ENCODE data around the gene SFXN5.
"Not testable (repeated sequence)": the region's sequence is repeated elsewhere in the genome, so short reads cannot be mapped to it uniquely, and the experiment has no call there.

Gene SFXN5

DNA sequence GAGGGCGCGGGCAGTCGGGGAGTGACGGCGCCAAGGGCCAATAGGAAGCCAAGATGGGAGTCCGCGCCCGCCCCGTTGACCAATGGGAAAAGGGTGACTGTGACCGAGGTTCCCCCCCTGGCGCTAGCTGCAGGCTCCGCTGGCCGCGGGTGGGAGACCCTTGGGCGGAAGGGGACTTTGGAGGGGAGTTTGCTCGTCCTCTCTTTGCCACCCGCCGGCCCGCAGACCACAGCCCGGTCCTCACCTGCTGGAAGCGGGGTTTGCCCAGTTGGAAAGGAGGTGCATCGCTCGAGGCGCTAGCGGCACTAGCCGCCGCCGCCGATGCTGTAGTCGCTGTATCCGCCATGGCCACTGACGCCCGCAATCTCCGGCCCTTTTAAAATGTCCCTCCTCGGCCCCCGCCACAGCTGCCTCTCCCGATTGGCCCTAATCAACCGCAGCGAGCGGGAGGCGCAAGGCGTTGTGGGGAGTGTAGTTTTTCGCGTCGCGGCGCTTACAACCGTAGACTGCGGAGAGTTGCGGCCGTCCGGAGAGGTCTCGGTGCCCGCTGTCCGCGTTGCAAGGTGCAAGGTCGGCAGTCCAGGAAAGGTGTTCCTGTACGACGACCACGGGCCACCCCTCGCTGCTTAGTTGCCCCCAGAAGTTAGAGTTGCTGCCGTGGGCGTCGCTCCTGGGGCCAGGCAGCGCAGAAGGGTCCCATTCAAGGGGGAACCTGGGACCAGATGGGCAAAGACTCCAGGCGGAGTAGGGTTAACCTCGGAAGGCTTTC is at the start of gene SFXN5:
TSS of gene SFXN5 (minus strand) at position 353 of the 769 bp plus-strand sequence. CDS start at position 346, 7 bp downstream.
- peak; percentile 87 for DNase-seq (ENCODE audit: low read depth)

- not testable (repeated sequence) for DNase-seq (ENCODE audit: low read depth)
Observed at GRCh38 chr2:73119611-73120239, 48.2 kb upstream of the SFXN5 start.

DNA sequence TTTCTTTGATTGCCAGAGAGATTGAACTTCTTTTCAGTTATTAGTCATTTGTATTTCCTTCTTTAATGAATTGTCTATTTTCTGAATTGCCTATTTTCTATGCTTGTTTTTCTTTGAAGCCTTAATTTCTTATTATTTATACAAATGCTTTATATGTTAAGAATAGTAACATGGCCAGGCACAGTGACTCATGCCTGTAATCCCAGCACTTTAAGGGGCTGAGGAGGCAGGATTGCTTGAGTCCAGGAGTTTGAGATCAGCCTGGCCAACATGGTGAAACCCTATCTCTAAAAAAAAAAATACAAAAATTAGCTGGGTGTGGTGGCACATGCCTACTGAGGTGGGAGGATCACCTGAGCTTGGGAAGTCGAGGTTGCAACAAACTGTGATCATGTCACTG is 45.9 kb upstream of the SFXN5 start:
- no peak for DNase-seq (ENCODE audit: low read depth)

- no peak for DNase-seq (ENCODE audit: low read depth)
Observed at GRCh38 chr2:73116182-73116960, 44.9 kb upstream of the SFXN5 start.

DNA sequence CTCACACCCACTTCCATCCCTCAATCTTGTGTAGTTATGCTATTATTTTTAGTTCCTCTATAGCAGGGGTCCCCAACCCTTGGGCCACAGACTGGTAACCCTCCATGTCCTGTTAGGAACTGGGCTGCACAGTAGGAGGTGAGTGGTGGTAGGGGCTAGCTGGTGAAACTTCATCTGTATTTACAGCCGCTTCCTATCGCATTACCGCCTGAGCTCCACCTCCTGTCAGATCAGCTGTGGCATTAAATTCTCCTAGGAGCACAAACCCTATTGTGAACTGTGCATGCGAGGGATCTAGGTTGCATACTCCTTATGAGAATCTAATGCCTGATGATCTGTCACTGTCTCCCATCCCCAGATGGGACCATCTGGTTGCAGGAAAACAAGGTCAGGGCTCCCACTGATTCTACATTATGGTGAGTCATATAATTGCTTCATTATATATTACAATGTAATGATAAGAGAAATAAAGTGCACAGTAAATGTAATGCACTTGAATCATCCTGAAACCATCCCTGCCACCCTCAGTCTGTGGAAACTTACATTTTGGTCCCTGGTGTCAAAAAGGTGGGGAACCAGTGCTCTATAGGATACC is 42.9 kb upstream of the SFXN5 start:
- no peak for DNase-seq (ENCODE audit: low read depth)

GRCh38 chr2:73112913-73113854 is 41.7 kb upstream of the SFXN5 start, which contains the start of gene RAB11FIP5:
TSS of gene RAB11FIP5 (minus strand) at chr2:73112948. CDS start at chr2:73112777, 171 bp downstream.
- peak; percentile 73 for DNase-seq (ENCODE audit: low read depth)

GRCh38 chr2:73112026-73112912 is 40.8 kb upstream of the SFXN5 start:
- DNase-seq (ENCODE audit: low read depth), result no peak

- DNase-seq (ENCODE audit: low read depth), result no peak
Observed at GRCh38 chr2:73111073-73112025, 39.8 kb upstream of the SFXN5 start.

- no peak for DNase-seq (ENCODE audit: low read depth)
Observed at GRCh38 chr2:73110168-73111072, 38.9 kb upstream of the SFXN5 start.

DNA sequence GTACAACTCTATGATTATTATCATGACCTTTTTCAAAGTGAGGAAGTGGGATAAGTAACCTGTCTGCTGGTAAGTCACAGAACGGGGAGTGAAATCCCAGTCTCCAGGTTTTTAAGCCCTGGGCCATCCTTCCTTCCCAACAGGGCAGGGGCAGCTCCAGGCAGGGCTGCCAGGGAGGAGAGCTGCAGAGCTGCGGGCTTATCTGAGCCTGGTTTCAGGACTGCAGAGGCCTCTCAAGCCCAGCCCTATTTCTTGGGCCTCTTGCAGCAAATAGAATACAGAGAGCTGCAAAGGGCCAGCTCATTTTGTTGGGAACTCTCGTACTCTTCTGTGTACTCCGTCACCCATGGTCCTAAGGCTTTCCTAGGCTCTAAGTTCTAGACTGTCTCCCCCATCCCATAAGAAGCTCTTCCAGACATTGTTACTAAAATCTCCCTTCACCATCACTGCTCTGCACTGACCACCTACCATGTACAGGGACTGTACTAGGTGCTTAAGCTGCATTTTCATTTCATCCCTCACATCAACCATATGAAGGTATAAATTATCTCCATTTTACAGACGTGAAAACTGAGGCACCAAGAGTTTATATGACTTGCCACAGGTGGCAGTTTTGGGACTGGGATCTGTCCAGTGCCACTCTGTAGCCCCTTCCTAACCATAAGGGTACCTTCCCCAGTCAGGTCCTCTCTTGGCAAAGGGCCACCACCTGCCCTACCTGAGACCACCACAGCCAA is 38.1 kb upstream of the SFXN5 start:
- DNase-seq (ENCODE audit: low read depth), result no peak

- no peak for DNase-seq (ENCODE audit: low read depth)
Observed at GRCh38 chr2:73107211-73107926, 35.9 kb upstream of the SFXN5 start.

GRCh38 chr2:73106791-73107190 is 35.3 kb upstream of the SFXN5 start:
- no peak for DNase-seq (ENCODE audit: low read depth)

- DNase-seq (ENCODE audit: low read depth), result no peak
Observed at GRCh38 chr2:73105511-73105971, 34.0 kb upstream of the SFXN5 start.

DNA sequence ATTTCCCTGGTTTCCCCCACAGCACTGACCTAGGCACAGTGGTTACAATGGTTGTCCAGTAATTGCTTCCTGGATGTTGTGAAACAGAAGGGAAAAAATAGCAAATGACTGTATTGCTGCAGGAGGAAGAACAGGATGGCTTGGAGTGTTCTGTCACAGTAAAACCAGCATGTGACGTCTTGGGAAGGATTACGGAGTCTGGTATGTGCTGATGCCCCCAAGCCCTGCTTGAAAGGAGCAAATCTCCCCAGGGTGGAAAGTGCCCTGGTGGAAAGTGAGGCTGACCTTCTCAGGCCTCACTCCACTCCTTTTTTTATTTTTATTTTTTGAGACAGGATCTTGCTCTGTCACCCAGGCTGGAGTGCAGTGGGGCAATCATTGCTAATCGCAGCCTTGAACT is 33.4 kb upstream of the SFXN5 start:
- DNase-seq (ENCODE audit: low read depth), result no peak

DNA sequence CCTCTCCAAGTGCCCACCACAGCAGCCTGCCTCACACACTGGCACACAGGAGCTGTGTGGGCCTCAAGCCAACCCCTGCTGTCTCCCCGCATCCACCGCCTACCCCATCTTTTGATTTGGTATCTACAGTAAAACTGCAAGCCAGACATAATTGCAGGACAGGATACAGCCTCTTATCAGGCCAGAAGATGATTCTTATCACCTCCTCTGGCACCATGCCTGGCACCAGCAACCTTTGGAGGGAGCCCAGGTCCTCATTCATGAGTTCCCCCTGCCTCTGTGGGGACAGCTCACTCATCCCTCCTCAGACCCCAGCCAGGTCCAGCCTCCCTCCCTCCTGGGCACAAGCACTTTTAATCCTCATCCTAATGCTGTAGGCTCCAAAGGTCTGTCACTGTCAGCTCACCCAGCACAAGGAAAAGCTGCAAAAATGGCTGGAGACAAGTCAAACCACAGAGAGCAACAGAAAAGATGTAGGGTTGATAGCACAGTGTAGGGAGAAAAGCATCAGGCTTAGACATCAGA is 31.6 kb upstream of the SFXN5 start:
- no peak for DNase-seq (ENCODE audit: low read depth)

GRCh38 chr2:73101626-73102256 is 30.2 kb upstream of the SFXN5 start:
- no peak for DNase-seq (ENCODE audit: low read depth)

Measured in activated T-helper 1 cell treated with Interleukin-2 at 50 U/mL for 16 hours (primary cell).